ENCODE measurements around the gene CPEB4. TPM values are rescaled to one million over a fixed set of nuclear protein-coding genes. Genes with fewer than 3 reads are reported as not detected.

Gene CPEB4
- total and polyA plus RNA-seq, 2 of the 4 experiments (the other 2 are of a cell fraction): 7.8 to 22.6 TPM

DNA sequence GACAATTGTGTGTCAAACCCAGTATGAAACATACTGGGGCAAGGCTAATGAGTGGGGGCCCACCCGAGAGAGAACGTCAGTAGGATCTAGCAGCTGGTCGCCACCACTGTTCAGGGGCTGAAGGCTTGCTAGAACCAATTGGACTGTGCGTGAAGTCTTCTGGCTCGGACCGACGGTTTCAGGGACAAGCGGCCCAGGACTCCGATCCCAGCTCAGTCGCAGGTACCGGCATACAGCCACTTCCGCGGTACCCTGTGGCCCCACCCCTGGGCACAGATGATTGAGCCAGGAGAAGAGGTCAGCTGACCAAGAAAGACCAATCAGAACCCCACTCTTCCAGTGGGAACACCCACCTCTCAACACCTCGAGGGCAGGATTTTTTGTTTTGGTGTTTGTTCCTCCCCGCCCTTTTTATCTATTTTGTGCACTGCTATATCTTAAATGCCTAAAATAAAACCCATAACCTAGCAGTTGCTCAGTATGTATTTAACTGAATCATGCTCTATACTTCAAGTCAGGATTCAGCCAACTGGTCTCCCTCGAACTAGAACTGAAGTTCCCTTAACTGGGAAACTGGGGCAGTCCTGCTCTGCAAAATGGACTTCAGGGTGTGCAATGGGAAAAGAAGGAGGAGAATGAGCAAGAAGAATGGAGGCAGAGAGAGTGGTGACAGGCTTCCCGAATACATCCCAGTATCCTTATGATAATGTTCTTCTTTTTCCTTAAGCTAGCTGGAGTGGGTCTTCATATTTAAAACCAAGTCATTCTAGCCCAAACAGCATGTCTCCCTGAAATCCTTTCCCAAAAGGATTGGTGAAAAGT is 21.1 kb upstream of the CPEB4 start:
- Histone ChIP-seq H3K79me1 (ENCODE audit: low read depth in 1 of 2, low read length in 2 of 2) (no peaks in the 10 kb centered on the region), H3K23ac (ENCODE audit: low read depth, low read length) (no peak overlapping the region), H2BK120ac (ENCODE audit: low read depth, low read length) (no peak overlapping the region), H2AK5ac (ENCODE audit: low read depth, low read length) (no peak overlapping the region), H3K4me1 (ENCODE audit: control insufficient read depth, insufficient read depth, low read length) (0 out of 2 replicates have a peak, but pooled peaks cover 1% of the 10 kb centered on the region), H3K4me2 (ENCODE audit: low read depth, low read length) (no peak overlapping the region), H3K9me3 (ENCODE audit: control insufficient read depth, insufficient read depth, low read length) (no peaks in the 10 kb centered on the region), H3K9ac (ENCODE audit: low read depth, low read length) (no peak overlapping the region), H2BK20ac (ENCODE audit: low read depth, low read length) (no peak overlapping the region), H2BK5ac (ENCODE audit: low read depth, low read length, poor library complexity, severe bottlenecking) (no peak overlapping the region), H4K20me1 (ENCODE audit: insufficient read depth, low read length) (no peaks in the 10 kb centered on the region), H3K27me3 (ENCODE audit: control insufficient read depth, insufficient read depth, low read length) (no peaks in the 10 kb centered on the region), H3K4me3 (ENCODE audit: insufficient read depth, low read depth, low read length) (no peak overlapping the region), H4K91ac (ENCODE audit: insufficient read depth, low read depth, low read length) (no peak overlapping the region), H3K27ac (ENCODE audit: insufficient read depth, low read length) (no peak overlapping the region), H4K5ac (ENCODE audit: low read depth, low read length) (no peak overlapping the region), H4K8ac (ENCODE audit: low read depth in 2 of 2, low read length in 2 of 2) (no peak overlapping the region), H2AFZ (replicated peaks; ENCODE audit: low read length, poor library complexity) (no peak overlapping the region), H3K9me1 (ENCODE audit: insufficient read depth, low read length) (no peaks in the 10 kb centered on the region), H3K14ac (replicated peaks; ENCODE audit: low read depth, low read length) (no peak overlapping the region), H3K36me3 (ENCODE audit: control insufficient read depth, insufficient read depth, low read length) (no peaks in the 10 kb centered on the region), H2AK9ac (replicated peaks; ENCODE audit: low read depth, low read length, poor library complexity) (no peak overlapping the region), H3K18ac (ENCODE audit: low read depth, low read length) (no peak overlapping the region), H2BK15ac (ENCODE audit: low read depth, low read length) (no peak overlapping the region), H3K56ac (ENCODE audit: extremely low read depth, insufficient read depth, low read length) (no peak overlapping the region), H3K4ac (ENCODE audit: low read depth, low read length) (no peak overlapping the region)
- dilution Hi-C loops (cut with HindIII; ENCODE audit: low sequenced_read_pairs, unreplicated experiment) (no loop called here), in situ Hi-C loops (cut with MboI; ENCODE audit: low sequenced_read_pairs) (no loop called here), intact Hi-C loops (cut with micrococcal nuclease) (no loop called here)
- 98% methylated on average over 9 of the region's 17 CpGs; no CpG with 5 or more reads in 1 of the 2 experiments for WGBS, 2 experiments (ENCODE audit: extremely low coverage in 2 of 2, insufficient read length in 1 of 2)
- no TSS peak for BruUV-seq (replicated peaks)
- CTCF ChIA-PET: no interaction called here
- POLR2A ChIA-PET (ENCODE audit: unreplicated experiment): no interaction called here
- no peak for DNase-seq
- TF ChIP-seq, protein P1, sequence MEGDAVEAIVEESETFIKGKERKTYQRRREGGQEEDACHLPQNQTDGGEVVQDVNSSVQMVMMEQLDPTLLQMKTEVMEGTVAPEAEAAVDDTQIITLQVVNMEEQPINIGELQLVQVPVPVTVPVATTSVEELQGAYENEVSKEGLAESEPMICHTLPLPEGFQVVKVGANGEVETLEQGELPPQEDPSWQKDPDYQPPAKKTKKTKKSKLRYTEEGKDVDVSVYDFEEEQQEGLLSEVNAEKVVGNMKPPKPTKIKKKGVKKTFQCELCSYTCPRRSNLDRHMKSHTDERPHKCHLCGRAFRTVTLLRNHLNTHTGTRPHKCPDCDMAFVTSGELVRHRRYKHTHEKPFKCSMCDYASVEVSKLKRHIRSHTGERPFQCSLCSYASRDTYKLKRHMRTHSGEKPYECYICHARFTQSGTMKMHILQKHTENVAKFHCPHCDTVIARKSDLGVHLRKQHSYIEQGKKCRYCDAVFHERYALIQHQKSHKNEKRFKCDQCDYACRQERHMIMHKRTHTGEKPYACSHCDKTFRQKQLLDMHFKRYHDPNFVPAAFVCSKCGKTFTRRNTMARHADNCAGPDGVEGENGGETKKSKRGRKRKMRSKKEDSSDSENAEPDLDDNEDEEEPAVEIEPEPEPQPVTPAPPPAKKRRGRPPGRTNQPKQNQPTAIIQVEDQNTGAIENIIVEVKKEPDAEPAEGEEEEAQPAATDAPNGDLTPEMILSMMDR (conservative IDR thresholded peaks at IDR 0.05; ENCODE audit: low read depth, low read length): no peak
- no peak for TF ChIP-seq RCOR1 (IDR thresholded peaks at IDR 0.05; ENCODE audit: insufficient replicate concordance, low read length)
- TF ChIP-seq POLR2A (IDR thresholded peaks at IDR 0.05; ENCODE audit: low read depth, low read length): no peak
- no peak for TF ChIP-seq MAZ (IDR thresholded peaks at IDR 0.05; ENCODE audit: borderline replicate concordance, low read depth, low read length)
- no peak for TF ChIP-seq CHD1 (IDR thresholded peaks at IDR 0.05; ENCODE audit: low read depth, low read length)
- TF ChIP-seq CEBPB (IDR thresholded peaks at IDR 0.05; ENCODE audit: low read depth, low read length): no peak
- no peak for TF ChIP-seq NFE2L2 (IDR thresholded peaks at IDR 0.05; ENCODE audit: low read depth, low read length)
- no peak for TF ChIP-seq SMC3 (IDR thresholded peaks at IDR 0.05; ENCODE audit: low read depth, low read length)
- TF ChIP-seq FOS (IDR thresholded peaks at IDR 0.05; ENCODE audit: low read depth, low read length): no peak
- TF ChIP-seq RAD21 (IDR thresholded peaks at IDR 0.05; ENCODE audit: low read length): no peak
- TF ChIP-seq MAFK (IDR thresholded peaks at IDR 0.05; ENCODE audit: low read depth, low read length): no peak
- TF ChIP-seq, protein P2, sequence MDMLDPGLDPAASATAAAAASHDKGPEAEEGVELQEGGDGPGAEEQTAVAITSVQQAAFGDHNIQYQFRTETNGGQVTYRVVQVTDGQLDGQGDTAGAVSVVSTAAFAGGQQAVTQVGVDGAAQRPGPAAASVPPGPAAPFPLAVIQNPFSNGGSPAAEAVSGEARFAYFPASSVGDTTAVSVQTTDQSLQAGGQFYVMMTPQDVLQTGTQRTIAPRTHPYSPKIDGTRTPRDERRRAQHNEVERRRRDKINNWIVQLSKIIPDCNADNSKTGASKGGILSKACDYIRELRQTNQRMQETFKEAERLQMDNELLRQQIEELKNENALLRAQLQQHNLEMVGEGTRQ (IDR thresholded peaks at IDR 0.05; ENCODE audit: low read depth, low read length): no peak
- no peak for TF ChIP-seq RFX5 (IDR thresholded peaks at IDR 0.05; ENCODE audit: low read depth, low read length)
- no peak for TF ChIP-seq BHLHE40 (IDR thresholded peaks at IDR 0.05; ENCODE audit: low read depth, low read length)
- ATAC-seq (ENCODE audit: low read depth): no peak

Data from IMR-90 (cell line).